ENCODE data around the gene EPB41L3. TPM values are rescaled to one million over a fixed set of nuclear protein-coding genes. Genes with fewer than 3 reads are reported as not detected.

EPB41L3 gene
- total RNA-seq, 1 experiment from 2014 or later: 20.6 TPM

GRCh38 chr18:5554629-5555028 lies 10.8 kb upstream of the EPB41L3 start:
- Mint-ChIP-seq H3K36me3 (no peaks in the 10 kb centered on the region), H3K4me1 (no peaks in the 10 kb centered on the region; the same call in 1 of the 2 replicates), H3K27ac (no peak overlapping the region), H3K9me3 (no peaks in the 10 kb centered on the region), H3K4me3 (no peak overlapping the region), H3K27me3 (ENCODE audit: low read depth) (no peaks in the 10 kb centered on the region; the same call in 1 of the 2 replicates)
- DNase-seq (ENCODE audit: low spot score): no peak
- ATAC-seq: no peak
- ChIA-PET CTCF (no interaction called here), POLR2A (no interaction called here)
- TF ChIP-seq HMGXB4 (CRISPR knock-in tag; IDR thresholded peaks at IDR 0.05): no peak
- no peak for TF ChIP-seq FOXP1 (CRISPR knock-in tag; IDR thresholded peaks at IDR 0.05; ENCODE audit: borderline replicate concordance)
- TF ChIP-seq STAT6 (CRISPR knock-in tag; conservative IDR thresholded peaks at IDR 0.05; ENCODE audit: low read depth): no peak
- no peak for TF ChIP-seq FOXJ3 (CRISPR knock-in tag; IDR thresholded peaks at IDR 0.05; ENCODE audit: borderline replicate concordance)
- no peak for TF ChIP-seq ZNF416 (CRISPR knock-in tag; IDR thresholded peaks at IDR 0.05)
- no peak for TF ChIP-seq GABPB1 (CRISPR knock-in tag; IDR thresholded peaks at IDR 0.05)
- TF ChIP-seq E2F1 (CRISPR knock-in tag; IDR thresholded peaks at IDR 0.05): no peak
- no peak for TF ChIP-seq CBFB (CRISPR knock-in tag; IDR thresholded peaks at IDR 0.05; ENCODE audit: low read depth)
- no peak for TF ChIP-seq CDX4 (CRISPR knock-in tag; IDR thresholded peaks at IDR 0.05; ENCODE audit: borderline replicate concordance)
- no peak for TF ChIP-seq TCF7 (CRISPR knock-in tag; IDR thresholded peaks at IDR 0.05; ENCODE audit: low read depth)
- no peak for TF ChIP-seq SMAD4 (CRISPR knock-in tag; IDR thresholded peaks at IDR 0.05)

- peaks cover 3% of the 10 kb centered on the region; the same call in 1 of the 2 replicates for H3K27me3 Mint-ChIP-seq (ENCODE audit: low read depth)
- no peak overlapping the region for H3K4me3 Mint-ChIP-seq
- POLR2A ChIA-PET: no interaction called here
- DNase-seq (ENCODE audit: low spot score) (peak; percentile 36), ATAC-seq (peak; percentile 54)
- CTCF ChIA-PET: interaction anchor here (0.6 to 1.7 kb wide), 31 partner anchors 8 to 442 kb away, joined by 3 to 24 read pairs (median 4); partner anchors contain the start of gene ZBTB14
- no peaks in the 10 kb centered on the region for H3K36me3 Mint-ChIP-seq
- peaks cover 19% of the 10 kb centered on the region for H3K4me1 Mint-ChIP-seq
- no peaks in the 10 kb centered on the region for H3K9me3 Mint-ChIP-seq
- H3K27ac Mint-ChIP-seq: no peak overlapping the region
- TF ChIP-seq PRDM15 (CRISPR knock-in tag; IDR thresholded peaks at IDR 0.05): no peak
- no peak for TF ChIP-seq AR (CRISPR knock-in tag; IDR thresholded peaks at IDR 0.05)
- TF ChIP-seq E2F1 (CRISPR knock-in tag; IDR thresholded peaks at IDR 0.05): no peak
- TF ChIP-seq ZNF396 (CRISPR knock-in tag; IDR thresholded peaks at IDR 0.05; ENCODE audit: borderline replicate concordance): no peak
- no peak for TF ChIP-seq ELF4 (CRISPR knock-in tag; IDR thresholded peaks at IDR 0.05; ENCODE audit: low read depth)
- no peak for TF ChIP-seq ATF3 (CRISPR knock-in tag; conservative IDR thresholded peaks at IDR 0.05)
- no peak for TF ChIP-seq GABPB1 (CRISPR knock-in tag; IDR thresholded peaks at IDR 0.05)
- TF ChIP-seq JUN (CRISPR knock-in tag; IDR thresholded peaks at IDR 0.05): no peak
- no peak for TF ChIP-seq ESRRA (CRISPR knock-in tag; IDR thresholded peaks at IDR 0.05; ENCODE audit: borderline replicate concordance)
- TF ChIP-seq RORB (CRISPR knock-in tag; IDR thresholded peaks at IDR 0.05): no peak
Observed at GRCh38 chr18:5546660-5547059, 2.9 kb upstream of the EPB41L3 start.
